ENCODE results near the gene FAM53A. TPM values are rescaled to one million over a fixed set of nuclear protein-coding genes. Genes with fewer than 3 reads are reported as not detected.

The FAM53A gene
- total RNA-seq, 1 experiment from 2014 or later, result 1.6 TPM

DNA sequence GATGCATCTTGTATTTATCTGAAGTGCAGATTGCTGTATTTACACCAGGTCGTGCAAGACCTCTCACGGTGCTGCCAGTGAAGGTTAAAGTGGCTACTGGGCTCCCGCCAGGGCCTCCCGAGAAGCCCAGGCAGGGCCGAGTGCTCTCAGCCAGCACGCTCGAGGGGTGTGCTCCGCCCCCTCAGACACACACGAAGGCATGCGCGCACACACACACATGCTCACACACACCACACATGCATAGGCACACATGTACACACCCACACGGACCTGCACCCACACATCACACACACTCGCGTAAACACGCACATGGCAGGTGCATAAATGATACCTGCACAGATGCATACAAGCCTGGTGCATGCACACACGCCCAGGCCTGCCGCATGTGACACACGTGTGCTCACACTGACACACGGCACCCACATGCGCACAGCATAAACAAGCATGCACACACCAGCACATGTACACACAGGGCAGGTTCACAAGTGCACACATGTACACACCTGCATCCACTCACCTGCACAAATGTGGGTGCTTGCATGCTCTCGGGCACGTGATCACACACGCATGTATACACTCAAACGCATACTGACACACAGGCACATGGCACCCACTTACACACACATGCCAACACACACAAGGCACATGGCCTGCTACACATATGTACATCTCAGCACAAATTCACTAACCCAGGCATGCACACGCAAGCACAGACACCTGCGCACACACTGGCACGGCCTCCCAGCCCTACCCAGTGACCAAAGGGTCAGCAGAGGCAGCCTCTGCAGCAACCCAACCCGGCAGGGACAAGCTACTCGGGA lies 71.6 kb downstream of the FAM53A start:
- TF ChIP-seq, protein P1, sequence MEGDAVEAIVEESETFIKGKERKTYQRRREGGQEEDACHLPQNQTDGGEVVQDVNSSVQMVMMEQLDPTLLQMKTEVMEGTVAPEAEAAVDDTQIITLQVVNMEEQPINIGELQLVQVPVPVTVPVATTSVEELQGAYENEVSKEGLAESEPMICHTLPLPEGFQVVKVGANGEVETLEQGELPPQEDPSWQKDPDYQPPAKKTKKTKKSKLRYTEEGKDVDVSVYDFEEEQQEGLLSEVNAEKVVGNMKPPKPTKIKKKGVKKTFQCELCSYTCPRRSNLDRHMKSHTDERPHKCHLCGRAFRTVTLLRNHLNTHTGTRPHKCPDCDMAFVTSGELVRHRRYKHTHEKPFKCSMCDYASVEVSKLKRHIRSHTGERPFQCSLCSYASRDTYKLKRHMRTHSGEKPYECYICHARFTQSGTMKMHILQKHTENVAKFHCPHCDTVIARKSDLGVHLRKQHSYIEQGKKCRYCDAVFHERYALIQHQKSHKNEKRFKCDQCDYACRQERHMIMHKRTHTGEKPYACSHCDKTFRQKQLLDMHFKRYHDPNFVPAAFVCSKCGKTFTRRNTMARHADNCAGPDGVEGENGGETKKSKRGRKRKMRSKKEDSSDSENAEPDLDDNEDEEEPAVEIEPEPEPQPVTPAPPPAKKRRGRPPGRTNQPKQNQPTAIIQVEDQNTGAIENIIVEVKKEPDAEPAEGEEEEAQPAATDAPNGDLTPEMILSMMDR (conservative IDR thresholded peaks at IDR 0.05; ENCODE audit: low read depth, low read length), result no peak
- TF ChIP-seq EZH2 (IDR thresholded peaks at IDR 0.05; ENCODE audit: borderline replicate concordance, low read depth, low read length, poor library complexity, severe bottlenecking), result no peak
- DNase-seq (ENCODE audit: low spot score), result no peak
- Histone ChIP-seq H3K9me3 (ENCODE audit: low read depth, low read length, poor library complexity, severe bottlenecking) (no peaks in the 10 kb centered on the region), H3K27me3 (replicated peaks; ENCODE audit: insufficient read depth, low read depth, low read length, poor library complexity) (no peaks in the 10 kb centered on the region), H3K27ac (ENCODE audit: low read depth, low read length, poor library complexity, severe bottlenecking) (no peak overlapping the region), H3K4me1 (ENCODE audit: insufficient read depth, low read length, poor library complexity, severe bottlenecking) (no peaks in the 10 kb centered on the region), H3K4me3 (ENCODE audit: low read depth, low read length, poor library complexity, severe bottlenecking) (no peak overlapping the region), H3K36me3 (ENCODE audit: insufficient read depth, low read length, poor library complexity, severe bottlenecking) (no peaks in the 10 kb centered on the region)
- intact Hi-C loops (cut with micrococcal nuclease; ENCODE audit: unreplicated experiment), result no loop called here
- ChIA-PET POLR2A (ENCODE audit: low non-redundant PET) (no interaction called here), CTCF (no interaction called here)
- no TSS peak for BruUV-seq (replicated peaks)

DNA sequence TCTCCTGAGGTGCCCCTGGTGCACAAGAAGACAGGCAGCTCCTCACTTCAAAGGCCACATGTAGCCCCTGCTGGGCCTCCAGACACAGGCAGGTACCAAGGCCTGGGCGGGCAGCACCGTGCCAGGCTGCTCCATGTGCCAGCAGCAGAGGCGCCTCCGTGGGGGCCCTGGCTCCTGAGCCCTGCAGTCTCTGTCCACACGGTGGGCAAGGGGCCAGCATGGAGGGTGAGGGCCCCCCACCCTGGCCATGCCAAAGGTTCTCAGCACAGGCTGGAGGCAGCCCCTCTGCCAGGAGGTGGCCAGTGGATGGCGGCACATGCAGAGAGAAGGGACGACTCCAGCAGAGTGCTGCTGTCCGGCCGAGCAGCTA lies 72.6 kb downstream of the FAM53A start:
- TF ChIP-seq EZH2 (IDR thresholded peaks at IDR 0.05; ENCODE audit: borderline replicate concordance, low read depth, low read length, poor library complexity, severe bottlenecking), result no peak
- TF ChIP-seq, protein P1 (conservative IDR thresholded peaks at IDR 0.05; ENCODE audit: low read depth, low read length), result no peak
- CTCF ChIA-PET, result no interaction called here
- Histone ChIP-seq H3K27ac (ENCODE audit: low read depth, low read length, poor library complexity, severe bottlenecking) (no peak overlapping the region), H3K4me3 (ENCODE audit: low read depth, low read length, poor library complexity, severe bottlenecking) (no peak overlapping the region), H3K4me1 (ENCODE audit: insufficient read depth, low read length, poor library complexity, severe bottlenecking) (no peaks in the 10 kb centered on the region), H3K27me3 (replicated peaks; ENCODE audit: insufficient read depth, low read depth, low read length, poor library complexity) (no peaks in the 10 kb centered on the region), H3K9me3 (ENCODE audit: low read depth, low read length, poor library complexity, severe bottlenecking) (no peaks in the 10 kb centered on the region), H3K36me3 (ENCODE audit: insufficient read depth, low read length, poor library complexity, severe bottlenecking) (no peaks in the 10 kb centered on the region)
- DNase-seq (ENCODE audit: low spot score), result no peak
- intact Hi-C loops (cut with micrococcal nuclease; ENCODE audit: unreplicated experiment), result no loop called here
- POLR2A ChIA-PET (ENCODE audit: low non-redundant PET), result no interaction called here
- no TSS peak for BruUV-seq (replicated peaks)

DNA sequence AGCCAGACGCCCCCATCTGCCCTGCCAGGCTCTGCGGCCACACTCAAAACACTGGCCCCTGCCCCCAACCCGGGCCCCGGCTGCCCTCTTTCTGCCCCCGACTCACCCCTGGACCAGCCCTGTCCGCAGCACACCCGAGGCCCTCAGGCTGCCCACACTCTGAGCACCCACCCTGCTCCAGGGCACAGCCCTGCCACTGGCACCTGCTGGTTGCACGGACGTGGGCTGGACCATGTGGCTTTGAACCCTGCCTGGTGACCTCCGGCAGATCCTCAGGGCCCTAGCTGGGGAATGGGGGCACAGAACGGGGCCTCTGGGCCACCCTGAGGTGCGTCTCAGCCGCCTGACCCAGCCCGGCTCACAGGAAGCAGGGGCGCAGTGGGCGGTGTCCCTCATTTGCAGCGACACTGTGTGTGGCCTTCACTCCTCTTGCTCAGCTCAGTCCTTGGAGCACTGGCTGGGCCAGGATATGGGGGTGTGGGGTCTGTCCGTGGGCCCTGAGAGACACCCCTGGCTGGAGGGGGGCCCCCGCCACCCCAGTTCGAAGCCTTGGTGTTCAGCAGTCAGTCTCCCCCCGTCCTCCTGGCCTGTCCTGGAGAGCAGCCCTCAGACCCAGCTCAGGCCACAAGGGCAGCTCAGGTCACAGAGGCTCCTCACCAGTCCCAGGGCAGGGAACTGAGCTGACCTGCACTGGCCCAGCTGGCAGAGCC lies 73.2 kb downstream of the FAM53A start:
- TF ChIP-seq, protein P1 (conservative IDR thresholded peaks at IDR 0.05; ENCODE audit: low read depth, low read length), result no peak
- TF ChIP-seq EZH2 (IDR thresholded peaks at IDR 0.05; ENCODE audit: borderline replicate concordance, low read depth, low read length, poor library complexity, severe bottlenecking), result no peak
- BruUV-seq (replicated peaks), result no TSS peak
- H3K4me3 ChIP-seq (ENCODE audit: low read depth, low read length, poor library complexity, severe bottlenecking), result no peak overlapping the region
- H3K27ac ChIP-seq (ENCODE audit: low read depth, low read length, poor library complexity, severe bottlenecking), result no peak overlapping the region
- H3K27me3 ChIP-seq (replicated peaks; ENCODE audit: insufficient read depth, low read depth, low read length, poor library complexity), result no peaks in the 10 kb centered on the region
- intact Hi-C loops (cut with micrococcal nuclease; ENCODE audit: unreplicated experiment), result no loop called here
- CTCF ChIA-PET, result no interaction called here
- no peaks in the 10 kb centered on the region for H3K36me3 ChIP-seq (ENCODE audit: insufficient read depth, low read length, poor library complexity, severe bottlenecking)
- DNase-seq (ENCODE audit: low spot score), result no peak
- H3K9me3 ChIP-seq (ENCODE audit: low read depth, low read length, poor library complexity, severe bottlenecking), result no peaks in the 10 kb centered on the region
- no peaks in the 10 kb centered on the region for H3K4me1 ChIP-seq (ENCODE audit: insufficient read depth, low read length, poor library complexity, severe bottlenecking)
- POLR2A ChIA-PET (ENCODE audit: low non-redundant PET), result no interaction called here
